GM21619 (cell line): ENCODE results near the gene MMADHC.
"Not testable (repeated sequence)": the region's sequence is repeated elsewhere in the genome, so short reads cannot be mapped to it uniquely, and the experiment has no call there.

Source experiments
- ATAC-seq: cut with Tn5 transposase; IDR thresholded peaks from one replicate; pipeline ENCODE4 v1.9.1; 2021; ENCODE audit not compliant: unreplicated experiment

Gene MMADHC

GRCh38 chr2:149595056-149595963 is 7.7 kb upstream of the MMADHC start:
- ATAC-seq = no peak

- ATAC-seq = no peak
Measured at GRCh38 chr2:149594411-149594810, 6.8 kb upstream of the MMADHC start.

- ATAC-seq = peak; percentile 17
Measured at GRCh38 chr2:149587950-149588487, 444 bp upstream of the MMADHC start.

GRCh38 chr2:149586898-149587219 is 716 bp downstream of the MMADHC start:
- ATAC-seq = no peak

- ATAC-seq = no peak
Measured at GRCh38 chr2:149586063-149586462, 1.5 kb downstream of the MMADHC start.

- ATAC-seq = no peak
Measured at GRCh38 chr2:149585166-149585885, 2.2 kb downstream of the MMADHC start.

- no peak for ATAC-seq
Measured at GRCh38 chr2:149579972-149580882, 7.3 kb downstream of the MMADHC start.

GRCh38 chr2:149577269-149577668 is 10.3 kb downstream of the MMADHC start:
- ATAC-seq = no peak

GRCh38 chr2:149575752-149576151 is 11.8 kb downstream of the MMADHC start:
- no peak for ATAC-seq

GRCh38 chr2:149575277-149575676 is 12.3 kb downstream of the MMADHC start:
- ATAC-seq = no peak

GRCh38 chr2:149573760-149574159 is 13.8 kb downstream of the MMADHC start:
- no peak for ATAC-seq

- no peak for ATAC-seq
Measured at GRCh38 chr2:149572102-149572953, 15.2 kb downstream of the MMADHC start.

- no peak for ATAC-seq
Measured at GRCh38 chr2:149568138-149568537, 19.4 kb downstream of the MMADHC start.

GRCh38 chr2:149566652-149567051 is 20.9 kb downstream of the MMADHC start:
- no peak for ATAC-seq

GRCh38 chr2:149565625-149566024 is 21.9 kb downstream of the MMADHC start:
- not testable (repeated sequence) for ATAC-seq

GRCh38 chr2:149564983-149565382 is 22.6 kb downstream of the MMADHC start:
- ATAC-seq = no peak

GRCh38 chr2:149564097-149564496 is 23.5 kb downstream of the MMADHC start:
- ATAC-seq = no peak

GRCh38 chr2:149562324-149562723 is 25.3 kb downstream of the MMADHC start:
- ATAC-seq = peak; percentile 86

- ATAC-seq = no peak
Measured at GRCh38 chr2:149561309-149561926, 26.2 kb downstream of the MMADHC start.
